A549 (cell line): ENCODE data around the gene BBS9. TPM values are rescaled to one million over a fixed set of nuclear protein-coding genes. Genes with fewer than 3 reads are reported as not detected.

Experiments used
- ATAC-seq, 2 experiments: fragments of 200-7000 bp in 1 of 2; fragments of >200 bp in 1 of 2; cut with Nextera tagmentation in 1 of 2; cut with Tn5 transposase in 1 of 2; 3 replicates each; pipeline versions ENCODE4 v1.8.0 to v1.9.1; 2018 to 2020; ENCODE audit warnings: mild to moderate bottlenecking in 1 of 2, moderate library complexity in 1 of 2
- CTCF ChIA-PET: fragments of 300-600 bp; sonication (Branson Sonifier 250); formaldehyde crosslinking; extraction: SDS; loops from one replicate; lab custom pipeline; 2021; ENCODE audit warnings: antibody characterized with exemption, inconsistent platforms; lab: Yijun Ruan, JAX
- POLR2A ChIA-PET: fragments of 350-600 bp; formaldehyde crosslinking; extraction: SDS; loops from one replicate; lab custom pipeline; 2021; ENCODE audit warnings: antibody characterized with exemption, inconsistent platforms; lab: Yijun Ruan, JAX
- DNase-seq, 2 experiments: peaks; one replicate each; pipeline versions ENCODE4 v3.0.0 to v3.0.0-alpha.2; 2011 to 2016; ENCODE audit warnings: low read depth in 1 of 2, low spot score in 1 of 2
- FAIRE-seq: peaks from 2 replicates; lab custom pipeline; 2011; peaks lifted over from hg19 to GRCh38; lab: Jason Lieb, UNC
- H3K27ac ChIP-seq, 2 experiments: fragments of >200 bp; sonication (Bioruptor Twin); formaldehyde crosslinking; 3 replicates each; pipeline ENCODE4 v1.5.1; 2016 to 2017
- H3K4me1 ChIP-seq: fragments of >200 bp; sonication (Bioruptor Twin); formaldehyde crosslinking; 3 replicates; pipeline ENCODE4 v1.6.1; 2016
- H3K4me2 ChIP-seq: fragments of >200 bp; sonication (Bioruptor Twin); formaldehyde crosslinking; 3 replicates; pipeline ENCODE4 v1.6.1; 2016
- H3K4me3 ChIP-seq: fragments of >200 bp; sonication (Bioruptor Twin); formaldehyde crosslinking; 3 replicates; pipeline ENCODE4 v1.5.1; 2016
- H3K9me3 ChIP-seq: fragments of >200 bp; sonication (Bioruptor Twin); formaldehyde crosslinking; 3 replicates; pipeline ENCODE4 v1.6.1; 2016
- ATOH8 ChIP-seq: fragments of 250-450 bp; sonication (Bioruptor Pico); IDR thresholded peaks from 2 replicates; pipeline ENCODE4 v1.5.0; 2020; ENCODE audit warnings: low read depth, mild to moderate bottlenecking, moderate library complexity
- BHLHE40 ChIP-seq: IDR thresholded peaks from 2 replicates; pipeline ENCODE4 v1.6.1; 2012; ENCODE audit warnings: low read depth, low read length, inconsistent platforms
- CHD2 ChIP-seq: fragments of 150-350 bp; IDR thresholded peaks from 2 replicates; pipeline ENCODE4 v1.6.1; 2014; ENCODE audit warnings: low read length; ENCODE audit not compliant: partially characterized antibody
- CHD4 ChIP-seq: fragments of 200-600 bp; sonication (generic); IDR thresholded peaks from 2 replicates; pipeline ENCODE4 v1.6.1; 2016; ENCODE audit warnings: antibody characterized with exemption, mild to moderate bottlenecking, borderline replicate concordance
- ESRRA ChIP-seq: fragments of 150-350 bp; IDR thresholded peaks from 2 replicates; pipeline ENCODE4 v1.6.1; 2014; ENCODE audit warnings: mild to moderate bottlenecking, low read length, borderline replicate concordance
- FOXS1 ChIP-seq: fragments of 250-450 bp; sonication (Bioruptor Pico); IDR thresholded peaks from 2 replicates; pipeline ENCODE4 v1.5.0; 2020; ENCODE audit warnings: mild to moderate bottlenecking, moderate library complexity
- HEYL ChIP-seq: fragments of 250-450 bp; sonication (Bioruptor Pico); IDR thresholded peaks from 2 replicates; pipeline ENCODE4 v1.8.0; 2021; ENCODE audit warnings: mild to moderate bottlenecking, moderate library complexity
- HOXB5 ChIP-seq: fragments of 250-450 bp; sonication (Bioruptor Pico); IDR thresholded peaks from 2 replicates; pipeline ENCODE4 v1.5.0; 2020; ENCODE audit warnings: mild to moderate bottlenecking, moderate library complexity
- JUNB ChIP-seq: fragments of >200 bp; sonication (Bioruptor Twin); formaldehyde crosslinking; IDR thresholded peaks from 2 replicates; pipeline ENCODE4 v1.6.1; 2016
- KDM5A ChIP-seq: fragments of 200-600 bp; sonication (generic); IDR thresholded peaks from 2 replicates; pipeline ENCODE4 v1.6.1; 2016; ENCODE audit warnings: antibody characterized with exemption, mild to moderate bottlenecking
- MAFK ChIP-seq: fragments of 450-650 bp; IDR thresholded peaks from 2 replicates; pipeline ENCODE4 v1.6.1; 2014; ENCODE audit not compliant: partially characterized antibody
- MAZ ChIP-seq: fragments of 150-350 bp; IDR thresholded peaks from 2 replicates; pipeline ENCODE4 v1.6.1; 2014; ENCODE audit warnings: antibody characterized with exemption, low read depth, low read length, borderline replicate concordance
- POLR2A ChIP-seq: IDR thresholded peaks from 2 replicates; pipeline ENCODE4 v1.6.1; 2012; ENCODE audit warnings: mild to moderate bottlenecking, low read length
- RCOR1 ChIP-seq: fragments of 150-350 bp; IDR thresholded peaks from 2 replicates; pipeline ENCODE4 v1.6.1; 2014; ENCODE audit warnings: antibody characterized with exemption, low read length, low read depth
- RFX5 ChIP-seq: fragments of 450-650 bp; IDR thresholded peaks from 2 replicates; pipeline ENCODE4 v1.7.1; 2014; ENCODE audit warnings: antibody characterized with exemption, mild to moderate bottlenecking, moderate library complexity
- SMC3 ChIP-seq: fragments of >200 bp; sonication (Bioruptor Twin); formaldehyde crosslinking; IDR thresholded peaks from 3 replicates; pipeline ENCODE4 v1.6.1; 2018; ENCODE audit warnings: inconsistent platforms
- SREBF2 ChIP-seq: fragments of 450-650 bp; IDR thresholded peaks from 2 replicates; pipeline ENCODE4 v1.6.1; 2014; ENCODE audit warnings: mild to moderate bottlenecking, moderate library complexity
- TP53 ChIP-seq: fragments of 250-450 bp; sonication (Bioruptor Pico); IDR thresholded peaks from 2 replicates; pipeline ENCODE4 v1.5.0; 2021; ENCODE audit warnings: mild to moderate bottlenecking, moderate library complexity
- ZC3H11A ChIP-seq: fragments of 450-650 bp; IDR thresholded peaks from 2 replicates; pipeline ENCODE4 v1.6.1; 2014; ENCODE audit warnings: antibody characterized with exemption, mild to moderate bottlenecking
- ZFP36 ChIP-seq: fragments of 450-650 bp; IDR thresholded peaks from 2 replicates; pipeline ENCODE4 v1.6.1; 2014; ENCODE audit warnings: borderline replicate concordance; ENCODE audit not compliant: partially characterized antibody
- WGBS: methylation state at CpG from one replicate; pipeline ENCODE4 v1.1.6; 2017; ENCODE audit errors: missing lambda C conversion rate; 5-methylcytosine and 5-hydroxymethylcytosine counted together
- polyA plus RNA-seq, 4 experiments: library from polyadenylated mRNA; depleted of rRNA in 3 of 4; stranded (reverse); fragments of >200 nt; fragmentation: RNase III in 1 of 4; extraction: RNeasy Plus Mini Kit Qiagen cat#74134 plus additional on column Dnase treatment in 1 of 4; gene quantifications; 2 replicates in 3 of 4; 3 replicates in 1 of 4; pipeline ENCODE4 v1.2.3, GENCODE V29; 2011 to 2017
- TF ChIP-seq, protein P1 (sequence below): fragments of 250-450 bp; sonication (Bioruptor Pico); IDR thresholded peaks from 2 replicates; pipeline ENCODE4 v1.5.0; 2021; ENCODE audit warnings: mild to moderate bottlenecking, moderate library complexity, borderline replicate concordance
- TF ChIP-seq, protein P2 (sequence below): fragments of 200-600 bp; sonication (generic); IDR thresholded peaks from 2 replicates; pipeline ENCODE4 v1.6.1; 2016; ENCODE audit warnings: antibody characterized with exemption, mild to moderate bottlenecking, moderate library complexity
- TF ChIP-seq, protein P3 (sequence below): fragments of 450-650 bp; IDR thresholded peaks from 2 replicates; pipeline ENCODE4 v1.6.1; 2014; ENCODE audit warnings: antibody characterized with exemption
- TF ChIP-seq, protein P4 (sequence below): IDR thresholded peaks from 2 replicates; pipeline ENCODE4 v1.6.1; 2012; ENCODE audit warnings: low read depth, borderline replicate concordance

BBS9 gene
- polyA plus RNA-seq, 2 of the 4 experiments (the other 2 are of a cell fraction): 8.3 to 9.1 TPM

DNA sequence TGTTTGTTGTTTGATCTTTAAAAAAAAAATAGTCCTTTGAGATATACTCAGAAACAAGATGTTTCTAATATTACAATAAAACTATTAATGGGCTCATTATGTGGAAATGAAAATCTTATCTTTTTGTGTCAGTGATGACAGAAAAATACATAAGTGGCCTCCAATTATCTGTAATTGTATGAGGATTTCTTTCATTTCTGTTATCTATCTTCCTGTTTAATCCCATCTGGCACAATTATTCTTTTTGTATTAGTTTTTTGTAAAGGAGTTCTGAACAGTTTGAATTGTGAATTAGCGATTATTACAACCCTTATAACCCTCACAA is 270.8 kb downstream of the BBS9 start:
- ATAC-seq: no peak
- FAIRE-seq: no peak
- DNase-seq: no peak
- Histone ChIP-seq H3K27ac (no peak overlapping the region), H3K4me3 (no peak overlapping the region), H3K4me2 (no peak overlapping the region), H3K4me1 (no peaks in the 10 kb centered on the region), H3K9me3 (no peaks in the 10 kb centered on the region)
- 40% methylated on average over 1 of the region's 1 CpG for WGBS
- ChIA-PET CTCF (no interaction called here), POLR2A (no interaction called here)
- TF ChIP-seq MAFK (no peak), ATOH8 (CRISPR knock-in tag) (no peak), FOXS1 (CRISPR knock-in tag) (no peak), SREBF2 (no peak), RFX5 (no peak), KDM5A (no peak), CHD4 (no peak), RCOR1 (no peak), POLR2A (no peak), ESRRA (no peak), CHD2 (no peak), TP53 (CRISPR knock-in tag) (no peak)
- TF ChIP-seq, protein P1, sequence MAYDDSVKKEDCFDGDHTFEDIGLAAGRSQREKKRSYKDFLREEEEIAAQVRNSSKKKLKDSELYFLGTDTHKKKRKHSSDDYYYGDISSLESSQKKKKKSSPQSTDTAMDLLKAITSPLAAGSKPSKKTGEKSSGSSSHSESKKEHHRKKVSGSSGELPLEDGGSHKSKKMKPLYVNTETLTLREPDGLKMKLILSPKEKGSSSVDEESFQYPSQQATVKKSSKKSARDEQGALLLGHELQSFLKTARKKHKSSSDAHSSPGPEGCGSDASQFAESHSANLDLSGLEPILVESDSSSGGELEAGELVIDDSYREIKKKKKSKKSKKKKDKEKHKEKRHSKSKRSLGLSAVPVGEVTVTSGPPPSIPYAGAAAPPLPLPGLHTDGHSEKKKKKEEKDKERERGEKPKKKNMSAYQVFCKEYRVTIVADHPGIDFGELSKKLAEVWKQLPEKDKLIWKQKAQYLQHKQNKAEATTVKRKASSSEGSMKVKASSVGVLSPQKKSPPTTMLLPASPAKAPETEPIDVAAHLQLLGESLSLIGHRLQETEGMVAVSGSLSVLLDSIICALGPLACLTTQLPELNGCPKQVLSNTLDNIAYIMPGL (CRISPR knock-in tag): no peak
- TF ChIP-seq, protein P2, sequence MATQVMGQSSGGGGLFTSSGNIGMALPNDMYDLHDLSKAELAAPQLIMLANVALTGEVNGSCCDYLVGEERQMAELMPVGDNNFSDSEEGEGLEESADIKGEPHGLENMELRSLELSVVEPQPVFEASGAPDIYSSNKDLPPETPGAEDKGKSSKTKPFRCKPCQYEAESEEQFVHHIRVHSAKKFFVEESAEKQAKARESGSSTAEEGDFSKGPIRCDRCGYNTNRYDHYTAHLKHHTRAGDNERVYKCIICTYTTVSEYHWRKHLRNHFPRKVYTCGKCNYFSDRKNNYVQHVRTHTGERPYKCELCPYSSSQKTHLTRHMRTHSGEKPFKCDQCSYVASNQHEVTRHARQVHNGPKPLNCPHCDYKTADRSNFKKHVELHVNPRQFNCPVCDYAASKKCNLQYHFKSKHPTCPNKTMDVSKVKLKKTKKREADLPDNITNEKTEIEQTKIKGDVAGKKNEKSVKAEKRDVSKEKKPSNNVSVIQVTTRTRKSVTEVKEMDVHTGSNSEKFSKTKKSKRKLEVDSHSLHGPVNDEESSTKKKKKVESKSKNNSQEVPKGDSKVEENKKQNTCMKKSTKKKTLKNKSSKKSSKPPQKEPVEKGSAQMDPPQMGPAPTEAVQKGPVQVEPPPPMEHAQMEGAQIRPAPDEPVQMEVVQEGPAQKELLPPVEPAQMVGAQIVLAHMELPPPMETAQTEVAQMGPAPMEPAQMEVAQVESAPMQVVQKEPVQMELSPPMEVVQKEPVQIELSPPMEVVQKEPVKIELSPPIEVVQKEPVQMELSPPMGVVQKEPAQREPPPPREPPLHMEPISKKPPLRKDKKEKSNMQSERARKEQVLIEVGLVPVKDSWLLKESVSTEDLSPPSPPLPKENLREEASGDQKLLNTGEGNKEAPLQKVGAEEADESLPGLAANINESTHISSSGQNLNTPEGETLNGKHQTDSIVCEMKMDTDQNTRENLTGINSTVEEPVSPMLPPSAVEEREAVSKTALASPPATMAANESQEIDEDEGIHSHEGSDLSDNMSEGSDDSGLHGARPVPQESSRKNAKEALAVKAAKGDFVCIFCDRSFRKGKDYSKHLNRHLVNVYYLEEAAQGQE: no peak
- TF ChIP-seq, protein P3, sequence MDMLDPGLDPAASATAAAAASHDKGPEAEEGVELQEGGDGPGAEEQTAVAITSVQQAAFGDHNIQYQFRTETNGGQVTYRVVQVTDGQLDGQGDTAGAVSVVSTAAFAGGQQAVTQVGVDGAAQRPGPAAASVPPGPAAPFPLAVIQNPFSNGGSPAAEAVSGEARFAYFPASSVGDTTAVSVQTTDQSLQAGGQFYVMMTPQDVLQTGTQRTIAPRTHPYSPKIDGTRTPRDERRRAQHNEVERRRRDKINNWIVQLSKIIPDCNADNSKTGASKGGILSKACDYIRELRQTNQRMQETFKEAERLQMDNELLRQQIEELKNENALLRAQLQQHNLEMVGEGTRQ: no peak

- ChIA-PET POLR2A (interaction anchor here (0.5 kb wide), 1 partner anchor 41 kb away, joined by 3 read pairs; no protein-coding TSS in a partner anchor), CTCF (interaction anchor here (1.4 kb wide), 1 partner anchor 485 kb away, joined by 3 read pairs; no protein-coding TSS in a partner anchor)
- FAIRE-seq (no peak), ATAC-seq (no peak), DNase-seq (no peak)
- WGBS: 0% methylated on average over 1 of the region's 1 CpG
- H3K4me2 ChIP-seq: no peak overlapping the region
- H3K27ac ChIP-seq: no peak overlapping the region
- TF ChIP-seq, protein P4, sequence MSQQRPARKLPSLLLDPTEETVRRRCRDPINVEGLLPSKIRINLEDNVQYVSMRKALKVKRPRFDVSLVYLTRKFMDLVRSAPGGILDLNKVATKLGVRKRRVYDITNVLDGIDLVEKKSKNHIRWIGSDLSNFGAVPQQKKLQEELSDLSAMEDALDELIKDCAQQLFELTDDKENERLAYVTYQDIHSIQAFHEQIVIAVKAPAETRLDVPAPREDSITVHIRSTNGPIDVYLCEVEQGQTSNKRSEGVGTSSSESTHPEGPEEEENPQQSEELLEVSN: no peak
- TF ChIP-seq HOXB5 (CRISPR knock-in tag) (no peak), MAZ (no peak), ZC3H11A (no peak), BHLHE40 (no peak), SMC3 (no peak), JUNB (no peak), ZFP36 (no peak), HEYL (CRISPR knock-in tag) (no peak), POLR2A (no peak)
- TF ChIP-seq, protein P2: no peak
- H3K9me3 ChIP-seq: 0 out of 3 replicates have a peak, but pooled peaks cover 3% of the 10 kb centered on the region
- H3K4me3 ChIP-seq: no peak overlapping the region
- H3K4me1 ChIP-seq: no peaks in the 10 kb centered on the region
Measured at GRCh38 chr7:33410266-33410665, 280.9 kb downstream of the BBS9 start.
